H1 (cell line): ENCODE results near the gene MBOAT2. TPM values are rescaled to one million over a fixed set of nuclear protein-coding genes. Genes with fewer than 3 reads are reported as not detected.

Experiments
- ATF3 ChIP-seq: IDR thresholded peaks from 2 replicates; pipeline ENCODE4 v1.6.1; 2011; ENCODE audit warnings: low read depth, mild to moderate bottlenecking, low read length; ENCODE audit not compliant: insufficient read depth
- BRCA1 ChIP-seq: IDR thresholded peaks from 2 replicates; pipeline ENCODE4 v1.6.1; 2012; ENCODE audit warnings: low read depth, low read length, improper control_type of control experiment
- CBX5 ChIP-seq: fragments of 300-800, 300-1000 bp; sonication (generic); IDR thresholded peaks from 2 replicates; pipeline ENCODE4 v1.7.1; 2016; ENCODE audit warnings: antibody characterized with exemption, low read length, low read depth
- CHD1 ChIP-seq: IDR thresholded peaks from 2 replicates; pipeline ENCODE4 v1.6.1; 2012; ENCODE audit warnings: low read depth, low read length, improper control_type of control experiment
- HDAC6 ChIP-seq: IDR thresholded peaks from one replicate; pipeline ENCODE4 v1.7.1; 2012; ENCODE audit warnings: low read depth, mild to moderate bottlenecking, inconsistent platforms, low read length, moderate library complexity
- ZNF274 ChIP-seq: IDR thresholded peaks from 2 replicates; pipeline ENCODE4 v1.7.0; 2012; ENCODE audit warnings: low read length, borderline replicate concordance; ENCODE audit errors: extremely low read depth
- polyA plus RNA-seq, 7 experiments: library from polyadenylated mRNA; depleted of rRNA in 3 of 7; stranded (reverse) in 5 of 7; unstranded in 2 of 7; fragments of >200 nt in 5 of 7; fragments of 200-250 nt in 2 of 7; gene quantifications; 1 replicate in 5 of 7; 2 replicates in 1 of 7; 4 replicates in 1 of 7; pipeline versions ENCODE4 v1.2.1 to v1.2.3, GENCODE V29; 2011 to 2013; ENCODE audit warnings: missing spikeins in 2 of 7, mixed read lengths in 2 of 7
- total RNA-seq: library from RNA; stranded (reverse); fragmentation: NEBNext Ultra II Directional; extraction: Animal tissue kit (Norgen Biotek cat#: 25700); gene quantifications from 2 replicates; pipeline ENCODE4 v1.2.1, GENCODE V29; 2021

MBOAT2 gene
- total and polyA plus RNA-seq, 2 of the 8 experiments (the other 6 are each of a cell fraction or from before 2014, with no cell fraction given) = 11.2 to 23.4 TPM

DNA sequence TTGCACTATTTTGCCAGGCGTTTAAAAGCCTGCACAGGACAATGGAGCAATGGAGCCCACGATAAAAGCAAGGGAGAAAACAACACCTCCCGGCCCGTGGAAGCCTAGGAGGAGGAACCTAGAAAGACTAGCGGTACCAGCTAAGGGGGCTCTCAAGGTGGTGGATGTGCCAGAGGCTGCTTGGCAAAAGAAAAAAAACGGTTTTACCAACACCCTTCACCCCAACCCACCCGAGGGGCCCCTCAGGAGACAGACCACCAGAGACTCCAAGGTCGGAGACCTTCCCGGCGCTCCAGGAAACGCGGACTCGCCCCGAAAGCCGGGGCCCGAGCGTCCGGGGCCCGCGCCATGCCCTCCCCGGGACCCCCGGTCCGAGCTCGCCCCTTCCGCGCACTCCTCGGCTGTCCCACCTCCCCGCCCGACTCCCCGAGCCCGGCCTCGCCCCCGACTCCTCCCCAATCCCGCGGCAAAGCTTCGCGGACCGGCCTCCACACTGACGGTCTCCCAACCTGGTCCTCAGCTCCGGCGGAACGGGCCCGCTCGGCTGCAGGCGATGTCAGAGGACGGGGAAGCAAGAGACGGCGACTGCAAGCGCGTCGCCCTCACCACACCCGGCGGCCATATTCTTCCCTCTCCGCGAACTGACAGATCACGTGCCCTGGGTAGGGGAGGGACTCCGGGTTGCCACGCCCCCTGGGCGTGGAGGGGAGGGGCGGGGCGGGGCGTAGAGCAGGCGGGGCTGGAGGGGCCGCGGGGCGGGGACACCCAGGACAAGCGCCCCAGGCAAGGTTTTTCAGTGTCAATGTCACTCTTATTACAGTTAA lies 166.3 kb downstream of the MBOAT2 start, which contains the start of gene KIDINS220 (continued):
- TF ChIP-seq ATF3 (0 out of 2 replicates have a peak, but pooled peaks have one; percentile 70), BRCA1 (no peak), CHD1 (no peak), CBX5 (no peak), HDAC6 (no peak), ZNF274 (no peak)
